Measurements from ENCODE around the gene USP24.

Gene USP24

GRCh38 chr1:55057956-55058298, 157.2 kb downstream of the USP24 start:
- Histone ChIP-seq H4K5ac (ENCODE audit: low read length) (no peak overlapping the region), H4K8ac (ENCODE audit: low read depth, low read length) (no peak overlapping the region), H3K27me3 (ENCODE audit: insufficient read depth, low read length, poor library complexity) (no peaks in the 10 kb centered on the region), H2BK5ac (ENCODE audit: low read length) (no peak overlapping the region), H3K4ac (ENCODE audit: low read depth, low read length) (no peak overlapping the region), H3K36me3 (ENCODE audit: control insufficient read depth, insufficient read depth, low read length) (no peaks in the 10 kb centered on the region), H2BK15ac (replicated peaks; ENCODE audit: low read depth) (no peak overlapping the region), H2AK5ac (ENCODE audit: low read length) (no peak overlapping the region), H3K18ac (ENCODE audit: low read length) (no peak overlapping the region), H3K27ac (ENCODE audit: low read depth, low read length) (no peak overlapping the region), H3K9ac (ENCODE audit: low read length) (no peak overlapping the region), H3K4me1 (ENCODE audit: control insufficient read depth, low read depth, low read length) (no peaks in the 10 kb centered on the region), H3K4me3 (ENCODE audit: low read length) (no peak overlapping the region), H3K79me2 (ENCODE audit: control insufficient read depth, insufficient read depth, low read length) (no peaks in the 10 kb centered on the region), H2BK120ac (ENCODE audit: low read depth, low read length) (no peak overlapping the region), H3K23ac (ENCODE audit: low read length) (no peak overlapping the region), H3K56ac (ENCODE audit: low read length) (no peak overlapping the region), H3K4me2 (ENCODE audit: low read length) (no peak overlapping the region), H3K79me1 (ENCODE audit: low read length) (no peaks in the 10 kb centered on the region)
- no peak for DNase-seq
- WGBS (ENCODE audit: extremely low coverage, insufficient coverage, low lambda C conversion rate), result no CpG with 5 or more reads among the region's 6 CpGs

- no CpG with 5 or more reads among the region's 15 CpGs for WGBS (ENCODE audit: extremely low coverage, insufficient coverage, low lambda C conversion rate)
- no peak overlapping the region for H4K8ac ChIP-seq (ENCODE audit: low read depth, low read length)
- H3K36me3 ChIP-seq (ENCODE audit: control insufficient read depth, insufficient read depth, low read length), result no peaks in the 10 kb centered on the region
- no peaks in the 10 kb centered on the region for H3K27me3 ChIP-seq (ENCODE audit: insufficient read depth, low read length, poor library complexity)
- H3K27ac ChIP-seq (ENCODE audit: low read depth, low read length), result no peak overlapping the region
- H3K79me1 ChIP-seq (ENCODE audit: low read length), result no peaks in the 10 kb centered on the region
- H2BK5ac ChIP-seq (ENCODE audit: low read length), result no peak overlapping the region
- no peaks in the 10 kb centered on the region for H3K79me2 ChIP-seq (ENCODE audit: control insufficient read depth, insufficient read depth, low read length)
- H3K23ac ChIP-seq (ENCODE audit: low read length), result no peak overlapping the region
- no peaks in the 10 kb centered on the region for H3K4me1 ChIP-seq (ENCODE audit: control insufficient read depth, low read depth, low read length)
- H3K4ac ChIP-seq (ENCODE audit: low read depth, low read length), result no peak overlapping the region
- DNase-seq, result no peak
- H3K4me3 ChIP-seq (ENCODE audit: low read length), result no peak overlapping the region
- H2AK5ac ChIP-seq (ENCODE audit: low read length), result no peak overlapping the region
- H3K4me2 ChIP-seq (ENCODE audit: low read length), result no peak overlapping the region
- H3K18ac ChIP-seq (ENCODE audit: low read length), result no peak overlapping the region
- no peak overlapping the region for H3K56ac ChIP-seq (ENCODE audit: low read length)
- H3K9ac ChIP-seq (ENCODE audit: low read length), result no peak overlapping the region
- no peak overlapping the region for H2BK15ac ChIP-seq (replicated peaks; ENCODE audit: low read depth)
- no peak overlapping the region for H4K5ac ChIP-seq (ENCODE audit: low read length)
- H2BK120ac ChIP-seq (ENCODE audit: low read depth, low read length), result no peak overlapping the region
These were observed 157.8 kb downstream of the USP24 start for GRCh38 chr1:55057270-55057955.

- Histone ChIP-seq H3K36me3 (ENCODE audit: control insufficient read depth, insufficient read depth, low read length) (no peaks in the 10 kb centered on the region), H3K23ac (ENCODE audit: low read length) (no peak overlapping the region), H3K18ac (ENCODE audit: low read length) (no peak overlapping the region), H2BK120ac (ENCODE audit: low read depth, low read length) (no peak overlapping the region), H2BK15ac (replicated peaks; ENCODE audit: low read depth) (no peak overlapping the region), H3K4me1 (ENCODE audit: control insufficient read depth, low read depth, low read length) (no peaks in the 10 kb centered on the region), H3K4me3 (ENCODE audit: low read length) (no peak overlapping the region), H3K79me2 (ENCODE audit: control insufficient read depth, insufficient read depth, low read length) (no peaks in the 10 kb centered on the region), H3K9ac (ENCODE audit: low read length) (no peak overlapping the region), H3K4me2 (ENCODE audit: low read length) (no peak overlapping the region), H3K79me1 (ENCODE audit: low read length) (no peaks in the 10 kb centered on the region), H3K27ac (ENCODE audit: low read depth, low read length) (no peak overlapping the region), H4K5ac (ENCODE audit: low read length) (no peak overlapping the region), H2AK5ac (ENCODE audit: low read length) (no peak overlapping the region), H4K8ac (ENCODE audit: low read depth, low read length) (no peak overlapping the region), H3K56ac (ENCODE audit: low read length) (no peak overlapping the region), H2BK5ac (ENCODE audit: low read length) (no peak overlapping the region), H3K27me3 (ENCODE audit: insufficient read depth, low read length, poor library complexity) (no peaks in the 10 kb centered on the region), H3K4ac (ENCODE audit: low read depth, low read length) (no peak overlapping the region)
- no peak for DNase-seq
- no CpG with 5 or more reads among the region's 20 CpGs for WGBS (ENCODE audit: extremely low coverage, insufficient coverage, low lambda C conversion rate)
These were observed 158.6 kb downstream of the USP24 start for GRCh38 chr1:55056632-55056992.

GRCh38 chr1:55055951-55056631, 159.1 kb downstream of the USP24 start:
- Histone ChIP-seq H3K18ac (ENCODE audit: low read length) (no peak overlapping the region), H3K4ac (ENCODE audit: low read depth, low read length) (no peak overlapping the region), H3K23ac (ENCODE audit: low read length) (no peak overlapping the region), H3K4me2 (ENCODE audit: low read length) (no peak overlapping the region), H2AK5ac (ENCODE audit: low read length) (no peak overlapping the region), H3K56ac (ENCODE audit: low read length) (no peak overlapping the region), H4K8ac (ENCODE audit: low read depth, low read length) (no peak overlapping the region), H3K79me2 (ENCODE audit: control insufficient read depth, insufficient read depth, low read length) (no peaks in the 10 kb centered on the region), H3K27ac (ENCODE audit: low read depth, low read length) (no peak overlapping the region), H3K79me1 (ENCODE audit: low read length) (no peaks in the 10 kb centered on the region), H4K5ac (ENCODE audit: low read length) (no peak overlapping the region), H2BK5ac (ENCODE audit: low read length) (no peak overlapping the region), H2BK120ac (ENCODE audit: low read depth, low read length) (no peak overlapping the region), H3K4me3 (ENCODE audit: low read length) (no peak overlapping the region), H3K36me3 (ENCODE audit: control insufficient read depth, insufficient read depth, low read length) (no peaks in the 10 kb centered on the region), H2BK15ac (replicated peaks; ENCODE audit: low read depth) (no peak overlapping the region), H3K27me3 (ENCODE audit: insufficient read depth, low read length, poor library complexity) (no peaks in the 10 kb centered on the region), H3K4me1 (ENCODE audit: control insufficient read depth, low read depth, low read length) (no peaks in the 10 kb centered on the region), H3K9ac (ENCODE audit: low read length) (no peak overlapping the region)
- no peak for DNase-seq
- no CpG with 5 or more reads among the region's 42 CpGs for WGBS (ENCODE audit: extremely low coverage, insufficient coverage, low lambda C conversion rate)

- H3K27ac ChIP-seq (ENCODE audit: low read depth, low read length), result no peak overlapping the region
- H3K79me1 ChIP-seq (ENCODE audit: low read length), result no peaks in the 10 kb centered on the region
- no peaks in the 10 kb centered on the region for H3K27me3 ChIP-seq (ENCODE audit: insufficient read depth, low read length, poor library complexity)
- H3K4me3 ChIP-seq (ENCODE audit: low read length), result no peak overlapping the region
- no peak for DNase-seq
- H3K18ac ChIP-seq (ENCODE audit: low read length), result no peak overlapping the region
- H2BK5ac ChIP-seq (ENCODE audit: low read length), result no peak overlapping the region
- H4K8ac ChIP-seq (ENCODE audit: low read depth, low read length), result no peak overlapping the region
- H2BK15ac ChIP-seq (replicated peaks; ENCODE audit: low read depth), result no peak overlapping the region
- WGBS (ENCODE audit: extremely low coverage, insufficient coverage, low lambda C conversion rate), result no CpG with 5 or more reads among the region's 12 CpGs
- H3K4me2 ChIP-seq (ENCODE audit: low read length), result no peak overlapping the region
- H3K79me2 ChIP-seq (ENCODE audit: control insufficient read depth, insufficient read depth, low read length), result no peaks in the 10 kb centered on the region
- no peak overlapping the region for H2AK5ac ChIP-seq (ENCODE audit: low read length)
- no peaks in the 10 kb centered on the region for H3K36me3 ChIP-seq (ENCODE audit: control insufficient read depth, insufficient read depth, low read length)
- H3K9ac ChIP-seq (ENCODE audit: low read length), result no peak overlapping the region
- no peaks in the 10 kb centered on the region for H3K4me1 ChIP-seq (ENCODE audit: control insufficient read depth, low read depth, low read length)
- H3K4ac ChIP-seq (ENCODE audit: low read depth, low read length), result no peak overlapping the region
- no peak overlapping the region for H3K23ac ChIP-seq (ENCODE audit: low read length)
- H3K56ac ChIP-seq (ENCODE audit: low read length), result no peak overlapping the region
- no peak overlapping the region for H2BK120ac ChIP-seq (ENCODE audit: low read depth, low read length)
- no peak overlapping the region for H4K5ac ChIP-seq (ENCODE audit: low read length)
These were observed 159.9 kb downstream of the USP24 start for GRCh38 chr1:55055084-55055882.
